ENCODE measurements around the gene NHERF1. TPM values are rescaled to one million over a fixed set of nuclear protein-coding genes. Genes with fewer than 3 reads are reported as not detected.

Gene NHERF1
- total and polyA plus RNA-seq, 2 donors from 2014 or later, result 71.3 to 448 TPM

GRCh38 chr17:74736513-74737298, 11.7 kb upstream of the NHERF1 start, which contains the start of gene RAB37:
Gene RAB37, plus strand, starts transcription at chr17:74737256. Its CDS starts 17 bp downstream, at chr17:74737273.
- no peaks in the 10 kb centered on the region for H3K36me3 ChIP-seq (ENCODE audit: control insufficient read depth in 2 of 3, insufficient read depth in 3 of 3, low read length in 3 of 3)
- peak in 4 of 5 donors; percentile 62 to 79 (median 74) for DNase-seq
- peak within 1 kb of the TSS in 1 of 3 donors; percentile 29 for H3K4me3 ChIP-seq (ENCODE audit: low read length in 3 of 3)
- H3K9ac ChIP-seq (ENCODE audit: low read length in 3 of 3), result no peak within 1 kb of the TSS
- H3K4me1 ChIP-seq (ENCODE audit: control insufficient read depth in 2 of 3, insufficient read depth in 2 of 3, low read depth in 1 of 3, low read length in 3 of 3), result peaks cover 0 to 12% (median 0%) of the 10 kb centered on the region in 3 donors
- TF ChIP-seq, protein P1, sequence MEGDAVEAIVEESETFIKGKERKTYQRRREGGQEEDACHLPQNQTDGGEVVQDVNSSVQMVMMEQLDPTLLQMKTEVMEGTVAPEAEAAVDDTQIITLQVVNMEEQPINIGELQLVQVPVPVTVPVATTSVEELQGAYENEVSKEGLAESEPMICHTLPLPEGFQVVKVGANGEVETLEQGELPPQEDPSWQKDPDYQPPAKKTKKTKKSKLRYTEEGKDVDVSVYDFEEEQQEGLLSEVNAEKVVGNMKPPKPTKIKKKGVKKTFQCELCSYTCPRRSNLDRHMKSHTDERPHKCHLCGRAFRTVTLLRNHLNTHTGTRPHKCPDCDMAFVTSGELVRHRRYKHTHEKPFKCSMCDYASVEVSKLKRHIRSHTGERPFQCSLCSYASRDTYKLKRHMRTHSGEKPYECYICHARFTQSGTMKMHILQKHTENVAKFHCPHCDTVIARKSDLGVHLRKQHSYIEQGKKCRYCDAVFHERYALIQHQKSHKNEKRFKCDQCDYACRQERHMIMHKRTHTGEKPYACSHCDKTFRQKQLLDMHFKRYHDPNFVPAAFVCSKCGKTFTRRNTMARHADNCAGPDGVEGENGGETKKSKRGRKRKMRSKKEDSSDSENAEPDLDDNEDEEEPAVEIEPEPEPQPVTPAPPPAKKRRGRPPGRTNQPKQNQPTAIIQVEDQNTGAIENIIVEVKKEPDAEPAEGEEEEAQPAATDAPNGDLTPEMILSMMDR (IDR thresholded peaks at IDR 0.05; ENCODE audit: borderline replicate concordance, extremely low read depth, insufficient read depth), result no peak
- H3K27me3 ChIP-seq (ENCODE audit: control insufficient read depth, insufficient read depth, low read length), result no peaks in the 10 kb centered on the region
- no peak within 1 kb of the TSS for H3K27ac ChIP-seq (ENCODE audit: low read depth in 2 of 2, low read length in 2 of 2)
- H3K9me3 ChIP-seq (ENCODE audit: control insufficient read depth in 2 of 3, insufficient read depth in 1 of 3, low read length in 3 of 3), result no peaks in the 10 kb centered on the region
- intact Hi-C loops (cut with DNase I), result no loop called here
- no peak for FAIRE-seq

DNA sequence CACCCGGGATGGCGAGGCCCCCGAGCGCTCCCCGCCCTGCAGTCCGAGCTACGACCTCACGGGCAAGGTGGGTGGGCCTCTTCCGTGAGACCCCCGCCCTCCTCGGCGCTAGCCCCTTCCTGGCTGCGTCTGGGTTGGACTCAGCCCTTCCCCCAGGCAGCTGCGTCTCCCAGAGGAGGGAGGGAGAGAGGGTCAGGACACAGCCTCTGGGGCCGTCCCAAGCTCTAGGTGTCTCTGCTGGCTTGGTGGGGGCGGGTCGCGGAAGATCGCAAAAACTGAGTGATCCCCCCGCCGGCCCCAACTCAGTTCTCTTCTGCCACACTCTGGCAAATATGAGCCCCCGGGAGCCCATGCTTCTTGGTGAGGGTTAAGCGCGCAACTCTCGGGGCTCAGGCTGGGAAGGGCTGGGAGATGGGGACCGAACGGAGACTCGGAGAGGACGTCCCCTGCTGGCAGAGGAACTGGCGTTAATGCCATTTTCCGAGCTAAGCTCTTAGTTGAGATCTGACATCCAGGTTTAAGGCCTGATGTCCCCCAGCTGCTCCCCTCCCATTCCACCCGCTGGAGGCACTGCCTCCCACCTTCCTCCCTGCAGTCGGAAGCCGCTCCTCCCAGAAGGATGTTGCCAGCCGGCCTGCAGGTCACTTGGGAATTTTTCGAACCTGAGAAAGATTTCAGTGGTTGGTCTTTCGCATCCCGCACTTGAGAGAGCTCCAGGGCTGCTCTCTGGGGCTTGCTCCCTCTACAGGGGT, 11.0 kb upstream of the NHERF1 start:
- H3K9me3 ChIP-seq (ENCODE audit: control insufficient read depth in 2 of 3, insufficient read depth in 1 of 3, low read length in 3 of 3), result no peaks in the 10 kb centered on the region
- intact Hi-C loops (cut with DNase I), result no loop called here
- no peak overlapping the region for H3K4me3 ChIP-seq (ENCODE audit: low read length in 3 of 3)
- H3K9ac ChIP-seq (ENCODE audit: low read length in 3 of 3), result no peak overlapping the region
- no peaks in the 10 kb centered on the region for H3K27me3 ChIP-seq (ENCODE audit: control insufficient read depth, insufficient read depth, low read length)
- FAIRE-seq, result no peak
- peak in 4 of 5 donors; percentile 74 to 82 (median 78) for DNase-seq
- H3K4me1 ChIP-seq (ENCODE audit: control insufficient read depth in 2 of 3, insufficient read depth in 2 of 3, low read depth in 1 of 3, low read length in 3 of 3), result peaks cover 0 to 14% (median 0%) of the 10 kb centered on the region in 3 donors
- H3K36me3 ChIP-seq (ENCODE audit: control insufficient read depth in 2 of 3, insufficient read depth in 3 of 3, low read length in 3 of 3), result no peaks in the 10 kb centered on the region
- TF ChIP-seq, protein P1 (IDR thresholded peaks at IDR 0.05; ENCODE audit: borderline replicate concordance, extremely low read depth, insufficient read depth), result no peak
- no peak overlapping the region for H3K27ac ChIP-seq (ENCODE audit: low read depth in 2 of 2, low read length in 2 of 2)

- no peak overlapping the region for H3K9ac ChIP-seq (ENCODE audit: low read length in 3 of 3)
- peaks cover 0 to 14% (median 0%) of the 10 kb centered on the region in 3 donors for H3K4me1 ChIP-seq (ENCODE audit: control insufficient read depth in 2 of 3, insufficient read depth in 2 of 3, low read depth in 1 of 3, low read length in 3 of 3)
- no peak overlapping the region for H3K4me3 ChIP-seq (ENCODE audit: low read length in 3 of 3)
- H3K36me3 ChIP-seq (ENCODE audit: control insufficient read depth in 2 of 3, insufficient read depth in 3 of 3, low read length in 3 of 3), result no peaks in the 10 kb centered on the region
- TF ChIP-seq, protein P1 (IDR thresholded peaks at IDR 0.05; ENCODE audit: borderline replicate concordance, extremely low read depth, insufficient read depth), result no peak
- H3K27me3 ChIP-seq (ENCODE audit: control insufficient read depth, insufficient read depth, low read length), result no peaks in the 10 kb centered on the region
- H3K27ac ChIP-seq (ENCODE audit: low read depth in 2 of 2, low read length in 2 of 2), result no peak overlapping the region
- no peak for FAIRE-seq
- intact Hi-C loops (cut with DNase I), result no loop called here
- DNase-seq, result peak in 3 of 5 donors; percentile 42 to 88 (median 59)
- no peaks in the 10 kb centered on the region for H3K9me3 ChIP-seq (ENCODE audit: control insufficient read depth in 2 of 3, insufficient read depth in 1 of 3, low read length in 3 of 3)
Measured at GRCh38 chr17:74738051-74738996, 10.1 kb upstream of the NHERF1 start.
